ENCODE data around the gene PLD4.

Gene PLD4

DNA sequence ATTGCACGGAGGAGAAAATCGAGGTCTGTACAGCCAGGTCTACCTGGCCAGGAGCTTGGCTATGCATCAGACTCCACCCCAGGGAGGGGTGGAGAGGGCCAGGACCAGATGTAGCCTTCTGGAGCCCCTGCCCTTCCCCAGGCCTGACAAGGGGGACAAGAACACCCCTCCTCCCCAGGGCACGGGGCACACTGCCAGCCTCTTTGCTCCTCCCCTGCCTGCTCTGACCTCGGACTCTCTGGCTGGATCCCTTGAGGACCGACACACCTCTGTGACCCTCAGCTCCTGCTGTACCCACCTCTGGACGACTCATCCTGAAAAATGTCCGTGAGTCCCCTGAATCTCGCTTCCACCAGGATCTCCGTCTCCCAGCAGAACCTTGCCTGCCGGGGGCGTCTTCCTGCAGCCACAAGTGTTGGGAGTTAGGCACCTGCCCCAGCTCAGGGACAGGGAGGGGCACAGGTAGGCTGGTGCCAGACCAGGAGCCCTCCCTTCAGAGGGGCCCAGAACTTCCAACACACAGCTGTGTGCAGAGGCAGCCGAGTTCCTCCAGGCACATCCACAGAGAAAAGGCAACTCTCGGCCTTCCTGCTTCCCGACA, 31.7 kb downstream of the PLD4 start:
- TF ChIP-seq, protein P1, sequence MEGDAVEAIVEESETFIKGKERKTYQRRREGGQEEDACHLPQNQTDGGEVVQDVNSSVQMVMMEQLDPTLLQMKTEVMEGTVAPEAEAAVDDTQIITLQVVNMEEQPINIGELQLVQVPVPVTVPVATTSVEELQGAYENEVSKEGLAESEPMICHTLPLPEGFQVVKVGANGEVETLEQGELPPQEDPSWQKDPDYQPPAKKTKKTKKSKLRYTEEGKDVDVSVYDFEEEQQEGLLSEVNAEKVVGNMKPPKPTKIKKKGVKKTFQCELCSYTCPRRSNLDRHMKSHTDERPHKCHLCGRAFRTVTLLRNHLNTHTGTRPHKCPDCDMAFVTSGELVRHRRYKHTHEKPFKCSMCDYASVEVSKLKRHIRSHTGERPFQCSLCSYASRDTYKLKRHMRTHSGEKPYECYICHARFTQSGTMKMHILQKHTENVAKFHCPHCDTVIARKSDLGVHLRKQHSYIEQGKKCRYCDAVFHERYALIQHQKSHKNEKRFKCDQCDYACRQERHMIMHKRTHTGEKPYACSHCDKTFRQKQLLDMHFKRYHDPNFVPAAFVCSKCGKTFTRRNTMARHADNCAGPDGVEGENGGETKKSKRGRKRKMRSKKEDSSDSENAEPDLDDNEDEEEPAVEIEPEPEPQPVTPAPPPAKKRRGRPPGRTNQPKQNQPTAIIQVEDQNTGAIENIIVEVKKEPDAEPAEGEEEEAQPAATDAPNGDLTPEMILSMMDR (IDR thresholded peaks at IDR 0.05; ENCODE audit: low read length, missing control alignments), result no peak
- DNase-seq (ENCODE audit: low read depth), result no peak
- no peak overlapping the region for H3K4me3 ChIP-seq (replicated peaks; ENCODE audit: low read depth, low read length)

DNA sequence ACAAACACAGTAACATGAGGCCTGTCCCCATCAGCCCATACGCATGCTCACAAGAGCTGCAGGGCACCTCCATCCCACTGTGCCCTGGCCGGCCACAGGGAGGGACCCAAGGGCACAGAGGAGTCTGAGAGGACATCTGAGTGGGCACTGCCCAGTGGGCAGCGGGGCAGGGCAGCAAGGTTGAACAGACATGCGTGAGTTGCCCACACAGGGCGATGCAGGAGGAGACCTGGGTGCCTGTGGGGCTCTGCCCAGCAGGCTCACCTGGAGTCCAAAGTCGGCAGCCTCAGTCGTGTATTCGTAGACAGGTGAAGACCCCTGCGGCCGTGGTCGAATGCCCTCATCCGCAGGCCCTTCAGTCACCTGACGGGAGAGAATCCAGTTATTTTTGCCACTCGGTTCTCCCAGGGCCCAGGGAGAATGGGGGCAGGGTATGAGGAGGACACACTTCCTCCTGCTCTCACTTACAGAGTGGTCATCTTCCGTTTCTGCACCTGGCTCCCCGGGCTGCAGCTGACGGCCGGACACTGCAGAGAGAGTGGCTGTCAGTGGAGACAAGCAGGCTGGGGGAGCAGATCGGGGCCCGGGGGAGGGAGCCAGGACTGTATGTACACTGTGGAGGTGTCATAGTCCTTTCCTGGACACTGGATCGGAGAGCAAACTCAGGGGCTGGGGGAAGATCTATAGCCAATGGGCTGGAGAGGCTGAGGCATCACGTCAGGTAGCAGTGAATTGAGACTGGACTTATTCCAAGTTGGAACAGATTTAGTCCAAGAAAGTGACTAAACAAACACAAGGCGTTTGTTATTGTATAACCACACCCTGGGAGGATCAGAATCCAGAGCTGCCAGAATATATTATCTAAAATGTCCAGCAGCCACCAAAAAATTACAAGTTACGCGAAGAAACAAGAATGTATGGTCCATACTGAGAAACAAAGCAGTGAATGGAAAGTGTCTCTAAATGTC, 32.8 kb downstream of the PLD4 start:
- no peak for DNase-seq (ENCODE audit: low read depth)
- no peak overlapping the region for H3K4me3 ChIP-seq (replicated peaks; ENCODE audit: low read depth, low read length)
- TF ChIP-seq, protein P1 (IDR thresholded peaks at IDR 0.05; ENCODE audit: low read length, missing control alignments), result no peak

DNA sequence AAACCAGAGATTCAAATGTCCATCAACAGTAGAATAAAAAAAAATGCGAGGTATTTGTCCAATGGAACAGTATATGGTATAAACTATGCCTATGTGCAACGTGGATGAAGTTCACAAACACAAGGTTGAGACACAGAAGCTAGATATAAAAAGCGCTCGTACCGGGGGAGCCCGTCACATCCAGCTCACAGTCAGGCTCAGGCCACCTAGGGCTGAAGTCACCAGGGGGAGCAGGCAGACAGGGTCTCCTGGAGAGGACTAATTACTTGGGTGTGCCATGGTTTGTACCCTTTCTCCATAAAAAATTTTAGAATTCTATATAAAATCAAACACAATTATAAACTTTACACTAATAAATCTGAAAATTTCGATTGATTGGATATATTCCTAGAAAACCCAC, 39.9 kb downstream of the PLD4 start:
- TF ChIP-seq, protein P1 (IDR thresholded peaks at IDR 0.05; ENCODE audit: low read length, missing control alignments), result no peak
- no peak for DNase-seq (ENCODE audit: low read depth)

DNA sequence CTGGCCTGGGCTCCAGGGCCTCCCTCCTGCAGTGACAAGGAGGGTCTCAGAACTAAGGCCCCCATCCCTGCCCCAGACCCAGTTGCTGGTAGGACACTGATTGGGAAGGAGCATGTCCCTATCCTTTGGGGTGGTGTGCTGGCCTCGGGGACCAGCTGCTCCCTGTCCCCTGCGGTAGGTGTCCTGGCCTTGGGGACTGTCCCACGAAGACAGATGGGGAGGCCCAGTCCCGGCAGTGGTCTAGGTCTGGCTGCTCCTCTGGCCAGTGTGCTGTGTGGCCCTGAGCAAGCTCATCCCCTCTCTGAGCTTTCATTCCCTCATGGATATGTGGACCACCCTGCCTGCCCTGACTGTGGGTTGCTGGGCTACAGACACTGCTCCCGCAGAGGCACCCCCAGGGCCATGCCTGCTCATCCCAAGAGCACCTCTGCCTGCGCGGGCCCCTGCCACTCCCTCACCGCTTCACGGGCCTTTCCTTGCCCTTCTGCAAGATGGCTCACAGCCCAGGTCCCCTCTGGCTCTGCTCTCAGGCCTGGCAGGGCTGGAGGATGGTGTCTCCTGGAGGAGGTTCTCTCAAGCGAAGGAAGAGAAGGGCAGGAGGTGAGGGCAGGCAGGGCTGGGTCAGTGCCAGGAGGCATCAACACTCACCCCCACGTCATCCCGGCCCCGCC, 41.0 kb downstream of the PLD4 start:
- TF ChIP-seq, protein P1 (IDR thresholded peaks at IDR 0.05; ENCODE audit: low read length, missing control alignments), result no peak
- no peak for DNase-seq (ENCODE audit: low read depth)
- H3K4me3 ChIP-seq (replicated peaks; ENCODE audit: low read depth, low read length), result no peak overlapping the region

More for the DNA sequence above, 39.9 kb downstream of the PLD4 start:
- no peak overlapping the region for H3K4me3 ChIP-seq (replicated peaks; ENCODE audit: low read depth, low read length)

DNA sequence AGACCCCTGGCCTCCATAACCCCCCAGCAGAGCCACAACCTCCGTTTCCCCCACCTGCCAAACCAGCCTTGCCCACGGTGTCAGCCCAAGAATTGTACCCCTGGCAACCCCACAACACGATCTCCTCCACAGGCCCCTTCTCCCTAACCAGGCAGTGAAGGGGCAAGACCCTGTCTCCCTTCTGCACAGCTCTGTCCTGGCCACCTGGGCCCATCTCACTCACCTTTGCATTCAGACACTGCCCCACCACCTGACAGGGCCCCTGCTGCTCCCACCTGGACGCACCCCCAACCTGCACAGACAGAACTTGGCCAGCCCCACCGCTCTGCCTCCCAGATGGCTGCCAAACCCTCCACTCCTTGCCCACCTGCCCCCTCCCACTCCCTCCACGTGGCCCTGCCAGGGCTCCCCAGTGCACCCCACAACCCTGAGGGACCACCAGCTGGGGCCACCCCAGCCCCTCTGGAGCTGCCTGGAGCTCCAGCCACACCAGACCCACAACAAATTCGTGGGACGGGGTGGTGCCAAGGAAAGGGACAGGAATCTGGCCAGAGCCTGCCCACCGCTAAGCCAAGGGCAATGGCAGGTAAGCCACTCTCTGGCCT, 41.7 kb downstream of the PLD4 start:
- TF ChIP-seq, protein P1 (IDR thresholded peaks at IDR 0.05; ENCODE audit: low read length, missing control alignments), result no peak
- no peak overlapping the region for H3K4me3 ChIP-seq (replicated peaks; ENCODE audit: low read depth, low read length)

DNA sequence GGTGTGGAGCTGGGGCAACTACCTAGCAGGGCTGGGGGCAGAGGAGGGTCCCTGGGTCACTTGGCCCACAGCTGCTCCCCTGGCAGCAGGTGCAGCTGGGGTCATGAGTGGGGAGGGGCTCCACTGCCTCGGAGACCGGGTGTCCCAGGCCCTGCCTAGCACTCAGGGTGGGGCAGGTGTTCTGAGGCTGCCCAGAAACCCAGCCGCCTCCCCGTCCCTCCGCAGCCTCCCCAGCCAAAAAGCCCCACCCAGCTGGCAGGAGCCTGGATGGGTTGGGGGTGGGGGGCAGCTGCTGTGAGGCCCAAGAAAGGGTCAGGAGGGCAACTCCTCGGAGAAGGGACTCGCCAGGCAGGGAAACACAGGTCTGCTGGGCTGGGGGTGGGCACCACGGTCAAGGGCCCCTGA, 42.3 kb downstream of the PLD4 start:
- H3K4me3 ChIP-seq (replicated peaks; ENCODE audit: low read depth, low read length), result no peak overlapping the region
- DNase-seq (ENCODE audit: low read depth), result no peak
- TF ChIP-seq, protein P1 (IDR thresholded peaks at IDR 0.05; ENCODE audit: low read length, missing control alignments), result no peak

More for the DNA sequence above, 41.7 kb downstream of the PLD4 start:
- no peak for DNase-seq (ENCODE audit: low read depth)
